ENCODE results near the gene BIN1.

BIN1 gene

GRCh38 chr2:127056631-127057370 lies 50.2 kb downstream of the BIN1 start:
- no peak for DNase-seq

- DNase-seq = no peak
Measured at GRCh38 chr2:127056086-127056485, 50.9 kb downstream of the BIN1 start.

GRCh38 chr2:127055786-127056076 lies 51.2 kb downstream of the BIN1 start:
- DNase-seq = no peak

GRCh38 chr2:127054996-127055785 lies 51.8 kb downstream of the BIN1 start:
- DNase-seq = no peak

GRCh38 chr2:127054604-127054930 lies 52.4 kb downstream of the BIN1 start:
- no peak for DNase-seq

GRCh38 chr2:127053731-127054603 lies 53.0 kb downstream of the BIN1 start:
- DNase-seq = no peak

GRCh38 chr2:127052771-127053691 lies 53.9 kb downstream of the BIN1 start:
- no peak for DNase-seq

GRCh38 chr2:127052057-127052770 lies 54.7 kb downstream of the BIN1 start:
- no peak for DNase-seq

GRCh38 chr2:127051116-127052056 lies 55.6 kb downstream of the BIN1 start:
- no peak for DNase-seq

GRCh38 chr2:127050803-127051115 lies 56.2 kb downstream of the BIN1 start:
- DNase-seq = no peak

GRCh38 chr2:127049927-127050802 lies 56.8 kb downstream of the BIN1 start:
- DNase-seq = peak; percentile 74 to 80

GRCh38 chr2:127048969-127049897 lies 57.7 kb downstream of the BIN1 start:
- DNase-seq = no peak

GRCh38 chr2:127048618-127048935 lies 58.4 kb downstream of the BIN1 start:
- DNase-seq = no peak

- no peak for DNase-seq
Measured at GRCh38 chr2:127047716-127048617, 59.0 kb downstream of the BIN1 start.

- no peak for DNase-seq
Measured at GRCh38 chr2:127047054-127047453, 59.9 kb downstream of the BIN1 start.

- DNase-seq = no peak
Measured at GRCh38 chr2:127046579-127046978, 60.4 kb downstream of the BIN1 start.

GRCh38 chr2:127045792-127046501 lies 61.0 kb downstream of the BIN1 start:
- no peak for DNase-seq

Measured in stimulated activated CD4-positive, alpha-beta T cell treated with anti-CD3 and anti-CD28 coated beads, Interleukin-2, amount 100 ng/mL, for 24 hours (primary cell).